ENCODE results near the gene PCBD1. TPM values are rescaled to one million over a fixed set of nuclear protein-coding genes. Genes with fewer than 3 reads are reported as not detected.
A peak's percentile ranks its signal among the peaks of the same experiment; 100 is the strongest.

PCBD1 gene
- total RNA-seq = 19.9 and 21.8 TPM in 2 replicates

- H2AFZ ChIP-seq (ENCODE audit: low read length) = peak within 1 kb of the TSS; percentile 85
- H3K4me3 ChIP-seq (ENCODE audit: insufficient read depth, low read length) = peak within 1 kb of the TSS; percentile 82
- no peaks in the 10 kb centered on the region for H4K20me1 ChIP-seq (ENCODE audit: insufficient read depth, low read length)
- H3K4me2 ChIP-seq (ENCODE audit: insufficient read depth, low read length) = peak within 1 kb of the TSS; percentile 63
- peaks cover 7% of the 10 kb centered on the region for H3K36me3 ChIP-seq (ENCODE audit: insufficient read depth, low read length)
- no peaks in the 10 kb centered on the region for H3K79me2 ChIP-seq (ENCODE audit: insufficient read depth, low read length)
- no peak for TF ChIP-seq CTCF (IDR thresholded peaks at IDR 0.05; ENCODE audit: extremely low read depth, low read depth, low read length)
- H3K27ac ChIP-seq (ENCODE audit: low read depth, low read length) = no peak within 1 kb of the TSS
- peaks cover 10% of the 10 kb centered on the region for H3K4me1 ChIP-seq (ENCODE audit: insufficient read depth, low read length)
- H3K27me3 ChIP-seq (ENCODE audit: insufficient read depth, low read length) = no peaks in the 10 kb centered on the region
- H3K9me3 ChIP-seq (ENCODE audit: low read depth, low read length) = no peaks in the 10 kb centered on the region
- peak; percentile 95 for DNase-seq (ENCODE audit: insufficient read length, low spot score, missing footprints)
These were observed at the start of gene PCBD1 for GRCh38 chr10:70887804-70888800. PCBD1 (minus strand) TSS chr10:70888565; CDS start chr10:70888533, 32 bp downstream.

- Histone ChIP-seq H3K4me3 (ENCODE audit: insufficient read depth, low read length) (no peak overlapping the region), H3K27ac (ENCODE audit: low read depth, low read length) (no peak overlapping the region), H3K27me3 (ENCODE audit: insufficient read depth, low read length) (peaks cover 22% of the 10 kb centered on the region), H3K9me3 (ENCODE audit: low read depth, low read length) (no peaks in the 10 kb centered on the region), H3K79me2 (ENCODE audit: insufficient read depth, low read length) (no peaks in the 10 kb centered on the region), H4K20me1 (ENCODE audit: insufficient read depth, low read length) (no peaks in the 10 kb centered on the region), H3K4me1 (ENCODE audit: insufficient read depth, low read length) (no peaks in the 10 kb centered on the region), H3K4me2 (ENCODE audit: insufficient read depth, low read length) (no peak overlapping the region), H3K36me3 (ENCODE audit: insufficient read depth, low read length) (no peaks in the 10 kb centered on the region), H2AFZ (ENCODE audit: low read length) (no peak overlapping the region)
- DNase-seq (ENCODE audit: insufficient read length, low spot score, missing footprints) = peak; percentile 67
- no peak for TF ChIP-seq CTCF (IDR thresholded peaks at IDR 0.05; ENCODE audit: extremely low read depth, low read depth, low read length)
These were observed 49.3 kb upstream of the PCBD1 start for GRCh38 chr10:70937661-70938060.

- no peaks in the 10 kb centered on the region for H3K36me3 ChIP-seq (ENCODE audit: insufficient read depth, low read length)
- H3K4me1 ChIP-seq (ENCODE audit: insufficient read depth, low read length) = no peaks in the 10 kb centered on the region
- H3K9me3 ChIP-seq (ENCODE audit: low read depth, low read length) = no peaks in the 10 kb centered on the region
- H3K79me2 ChIP-seq (ENCODE audit: insufficient read depth, low read length) = no peaks in the 10 kb centered on the region
- H3K27me3 ChIP-seq (ENCODE audit: insufficient read depth, low read length) = peaks cover 28% of the 10 kb centered on the region
- H3K4me3 ChIP-seq (ENCODE audit: insufficient read depth, low read length) = no peak overlapping the region
- peak; percentile 53 for DNase-seq (ENCODE audit: insufficient read length, low spot score, missing footprints)
- H2AFZ ChIP-seq (ENCODE audit: low read length) = no peak overlapping the region
- TF ChIP-seq CTCF (IDR thresholded peaks at IDR 0.05; ENCODE audit: extremely low read depth, low read depth, low read length) = no peak
- no peak overlapping the region for H3K4me2 ChIP-seq (ENCODE audit: insufficient read depth, low read length)
- no peaks in the 10 kb centered on the region for H4K20me1 ChIP-seq (ENCODE audit: insufficient read depth, low read length)
- H3K27ac ChIP-seq (ENCODE audit: low read depth, low read length) = no peak overlapping the region
These were observed 47.7 kb upstream of the PCBD1 start for GRCh38 chr10:70936111-70936510.

GRCh38 chr10:70935631-70936030 lies 47.3 kb upstream of the PCBD1 start:
- peak; percentile 46 for DNase-seq (ENCODE audit: insufficient read length, low spot score, missing footprints)
- no peaks in the 10 kb centered on the region for H3K9me3 ChIP-seq (ENCODE audit: low read depth, low read length)
- no peaks in the 10 kb centered on the region for H4K20me1 ChIP-seq (ENCODE audit: insufficient read depth, low read length)
- no peaks in the 10 kb centered on the region for H3K79me2 ChIP-seq (ENCODE audit: insufficient read depth, low read length)
- no peak overlapping the region for H3K4me3 ChIP-seq (ENCODE audit: insufficient read depth, low read length)
- H3K4me1 ChIP-seq (ENCODE audit: insufficient read depth, low read length) = no peaks in the 10 kb centered on the region
- no peak overlapping the region for H3K27ac ChIP-seq (ENCODE audit: low read depth, low read length)
- H3K27me3 ChIP-seq (ENCODE audit: insufficient read depth, low read length) = peaks cover 31% of the 10 kb centered on the region
- TF ChIP-seq CTCF (IDR thresholded peaks at IDR 0.05; ENCODE audit: extremely low read depth, low read depth, low read length) = no peak
- H3K4me2 ChIP-seq (ENCODE audit: insufficient read depth, low read length) = no peak overlapping the region
- H3K36me3 ChIP-seq (ENCODE audit: insufficient read depth, low read length) = no peaks in the 10 kb centered on the region
- H2AFZ ChIP-seq (ENCODE audit: low read length) = no peak overlapping the region

Data from osteoblast (primary cell).